Hepatocyte (in vitro differentiated cells): ENCODE measurements around the gene RPL36AL.

Experiments used
- CTCF ChIP-seq: fragments of 200-600 bp; sonication (generic); IDR thresholded peaks from 2 replicates; pipeline ENCODE4 v1.5.1; 2016; ENCODE audit warnings: antibody characterized with exemption, mild to moderate bottlenecking; ENCODE audit not compliant: poor library complexity
- EZH2 ChIP-seq: fragments of 200-600 bp; sonication (generic); IDR thresholded peaks from 2 replicates; pipeline ENCODE4 v1.6.1; 2016; ENCODE audit warnings: antibody characterized with exemption, mild to moderate bottlenecking, borderline replicate concordance

DNA sequence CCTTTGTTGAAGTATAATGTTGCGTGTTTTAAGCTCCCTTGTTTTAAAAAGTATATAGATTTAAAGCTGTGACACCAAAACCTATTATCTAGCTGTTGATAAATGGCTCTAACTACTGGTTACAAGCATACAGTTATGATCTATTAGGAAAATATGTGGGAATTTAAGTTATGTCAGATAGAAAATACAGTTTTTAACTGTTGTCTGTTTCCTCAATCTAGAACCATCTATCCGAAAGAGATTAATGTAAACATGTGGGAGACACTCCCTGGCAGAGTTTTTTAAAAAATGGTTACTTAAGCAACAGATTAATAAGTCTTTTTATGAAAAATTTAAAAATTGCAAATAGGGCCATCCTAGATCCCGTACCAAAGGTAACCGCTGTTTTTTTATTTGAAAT, 8.2 kb downstream of the RPL36AL start:
- TF ChIP-seq CTCF = no peak
- no peak for TF ChIP-seq EZH2
